ENCODE measurements around the gene PARK7.
"Not testable (repeated sequence)": the region's sequence is repeated elsewhere in the genome, so short reads cannot be mapped to it uniquely, and the experiment has no call there.

Gene PARK7

DNA sequence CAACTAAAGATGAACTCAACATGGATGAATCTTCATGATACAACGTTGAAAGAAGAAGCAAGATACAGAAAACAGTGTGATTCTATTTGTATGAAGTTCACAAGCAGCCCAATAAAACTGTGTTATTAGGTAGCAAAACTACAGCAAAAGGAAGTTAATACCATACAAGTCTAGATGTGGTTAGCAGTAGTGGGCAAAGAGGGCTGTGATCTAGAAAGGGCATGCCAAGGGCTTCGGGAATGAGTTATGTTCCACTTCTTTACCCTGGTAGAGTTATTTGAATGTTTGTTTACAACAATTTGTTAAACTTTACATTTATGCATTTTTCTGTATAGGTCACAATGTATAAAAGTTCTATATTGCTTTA, 30.1 kb upstream of the PARK7 start:
- ATAC-seq (replicated peaks) (peak in 1 of 2 donors; percentile 39), DNase-seq (no peak)
- Mint-ChIP-seq H3K9me3 (no peaks in the 10 kb centered on the region), H3K36me3 (peaks cover 30 to 55% of the 10 kb centered on the region in 2 donors), H3K4me1 (peaks cover 10 to 13% of the 10 kb centered on the region in 2 donors), H3K27ac (no peak overlapping the region), H3K4me3 (no peak overlapping the region), H3K27me3 (peaks cover 26 to 40% of the 10 kb centered on the region in 2 donors)

DNA sequence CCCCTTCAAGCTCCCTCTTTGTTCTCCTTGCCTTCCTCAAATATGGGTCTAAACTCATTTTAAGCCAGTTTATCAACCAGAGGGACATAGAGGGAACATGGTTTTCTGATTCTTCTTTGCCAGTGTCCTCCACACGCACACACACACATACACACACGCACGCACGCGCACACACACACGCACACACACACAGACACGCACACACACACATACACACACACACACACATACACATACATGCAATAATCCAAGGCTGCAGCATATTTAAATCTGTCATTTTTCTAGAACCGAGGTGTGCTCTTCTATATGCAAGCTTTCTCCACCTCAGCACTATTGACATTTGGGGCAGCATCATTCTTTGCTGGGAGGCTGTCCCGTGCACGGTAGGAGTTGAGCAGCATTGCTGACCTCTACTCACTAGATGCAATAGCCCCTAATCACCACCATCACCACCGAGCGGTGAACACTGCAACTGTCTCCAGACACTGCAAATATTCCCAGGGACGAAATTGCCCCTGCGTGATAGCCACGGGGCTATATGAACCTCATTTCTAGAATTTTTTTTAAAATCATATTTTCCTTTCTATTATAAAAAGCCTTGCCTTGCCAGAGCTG, 28.9 kb upstream of the PARK7 start:
- Mint-ChIP-seq H3K4me3 (no peak overlapping the region), H3K27me3 (peaks cover 26 to 37% of the 10 kb centered on the region in 2 donors), H3K36me3 (peaks cover 26 to 53% of the 10 kb centered on the region in 2 donors), H3K4me1 (peaks cover 11 to 13% of the 10 kb centered on the region in 2 donors), H3K9me3 (no peaks in the 10 kb centered on the region), H3K27ac (no peak overlapping the region)
- DNase-seq (no peak), ATAC-seq (replicated peaks) (no peak)

DNA sequence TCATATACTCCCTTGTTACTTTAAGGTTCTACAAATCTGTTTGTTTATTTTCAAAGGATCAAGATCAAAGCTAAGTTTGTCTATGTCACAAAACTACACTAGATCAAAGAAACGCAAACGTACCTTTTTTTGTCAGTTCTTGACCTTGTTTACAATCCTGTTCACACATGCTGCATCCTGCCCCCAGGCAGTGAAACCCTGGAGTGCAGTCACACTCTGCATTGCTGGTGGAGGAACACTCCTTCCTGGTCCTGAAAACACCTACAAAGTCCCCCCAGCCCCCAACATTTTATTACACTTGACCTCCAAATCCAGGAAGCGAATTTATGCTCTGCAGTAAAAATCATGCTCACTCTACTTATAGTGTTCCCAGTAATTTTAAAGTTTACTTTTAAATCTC, 23.4 kb upstream of the PARK7 start:
- no peak overlapping the region for H3K27ac Mint-ChIP-seq
- H3K4me1 Mint-ChIP-seq: peaks cover 30 to 32% of the 10 kb centered on the region in 2 donors
- H3K36me3 Mint-ChIP-seq: peaks cover 30 to 39% of the 10 kb centered on the region in 2 donors

DNA sequence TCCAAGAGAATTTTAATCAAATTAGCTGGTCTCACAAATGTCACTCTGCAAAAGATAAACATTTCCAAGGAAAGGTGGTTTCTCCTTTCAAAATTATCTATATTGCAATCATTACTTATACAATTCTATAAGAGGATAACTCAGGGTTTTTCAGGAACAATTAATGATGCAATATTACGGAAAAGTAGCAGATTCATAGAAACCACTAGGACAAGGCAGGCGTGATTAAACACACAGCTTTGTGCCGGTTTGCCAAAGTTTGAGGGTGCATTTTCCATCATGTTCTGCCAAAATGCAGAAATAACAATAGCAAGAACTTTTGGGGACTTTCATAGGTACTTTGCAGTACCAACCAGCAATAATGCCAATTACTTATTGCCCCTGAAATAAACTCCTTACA, 21.5 kb upstream of the PARK7 start:
- Mint-ChIP-seq H3K27me3 (peaks cover 35 to 47% of the 10 kb centered on the region in 2 donors), H3K27ac (no peak overlapping the region), H3K9me3 (no peaks in the 10 kb centered on the region), H3K4me3 (peak overlapping the region; percentile 83 to 88), H3K4me1 (peaks cover 39 to 43% of the 10 kb centered on the region in 2 donors), H3K36me3 (peaks cover 24% of the 10 kb centered on the region in 2 donors)
- ATAC-seq (replicated peaks): no peak
- DNase-seq: no peak

More for the DNA sequence above, 23.4 kb upstream of the PARK7 start:
- DNase-seq: no peak
- Mint-ChIP-seq H3K4me3 (peak overlapping the region in 1 of 2 donors; percentile 52), H3K9me3 (no peaks in the 10 kb centered on the region), H3K27me3 (peaks cover 44 to 64% of the 10 kb centered on the region in 2 donors)
- ATAC-seq (replicated peaks): no peak

DNA sequence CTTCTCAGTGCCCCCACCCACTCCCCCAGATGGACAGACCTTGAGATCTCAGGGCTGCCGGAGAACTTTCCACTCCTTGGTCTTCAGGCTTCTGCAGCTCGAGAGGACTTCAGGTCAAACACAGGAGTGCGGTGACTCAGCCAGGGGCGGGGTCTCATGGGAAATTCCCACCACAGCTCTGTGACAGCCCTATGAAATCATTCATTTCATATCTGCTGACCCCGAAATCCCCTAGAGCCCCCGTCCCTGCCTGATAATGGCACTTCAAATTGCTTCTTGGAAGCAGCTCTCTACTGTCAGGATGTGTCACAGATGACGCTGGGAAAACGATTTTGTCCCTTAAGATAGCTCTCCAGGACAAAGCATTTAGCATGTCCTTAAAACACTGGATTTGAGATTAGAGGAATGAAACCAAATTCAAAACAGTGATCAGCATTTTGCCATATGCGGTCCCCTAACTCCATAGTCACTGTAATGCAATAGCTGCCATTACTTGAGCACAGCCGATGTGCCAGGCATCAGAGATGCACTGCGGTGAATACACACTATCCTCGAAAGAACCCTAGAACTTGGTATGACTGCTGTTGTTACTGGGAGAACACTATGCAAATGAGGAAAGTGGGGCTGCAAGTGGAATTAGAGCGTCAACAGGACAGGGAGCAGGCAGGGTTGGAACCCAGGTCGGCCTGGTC, 20.6 kb upstream of the PARK7 start, which contains the start of gene TNFRSF9:
TNFRSF9 (minus strand) TSS at position 95 of the 692 bp plus-strand sequence. CDS start 845 bp downstream, outside the sequence.
- peak; percentile 88 to 90 for ATAC-seq (replicated peaks)
- peak within 1 kb of the TSS; percentile 91 for H3K27ac Mint-ChIP-seq

DNA sequence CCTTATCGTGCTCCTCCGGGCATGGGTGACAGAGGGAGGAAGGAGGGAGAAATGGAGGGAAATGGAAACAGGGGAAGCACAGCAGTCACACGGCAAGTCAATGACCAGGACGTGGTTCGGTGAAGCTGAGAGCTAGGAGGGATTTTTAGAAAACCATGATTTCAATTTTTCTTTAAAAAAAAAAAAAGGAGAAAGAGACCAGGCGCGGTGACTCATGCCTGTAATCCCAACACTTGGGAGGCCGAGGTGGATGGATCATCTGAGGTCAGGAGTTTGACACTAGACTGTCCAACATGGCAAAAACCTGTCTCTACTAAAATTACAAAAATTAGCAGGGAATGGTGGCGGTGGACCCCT, 20.1 kb upstream of the PARK7 start:
- ATAC-seq (replicated peaks): peak in 1 of 2 donors; percentile 4
- H3K27ac Mint-ChIP-seq: peak overlapping the region; percentile 91
- peak overlapping the region; percentile 83 to 88 for H3K4me3 Mint-ChIP-seq
- H3K4me1 Mint-ChIP-seq: peaks cover 39 to 43% of the 10 kb centered on the region in 2 donors
- DNase-seq: no peak
- H3K9me3 Mint-ChIP-seq: no peaks in the 10 kb centered on the region
- peaks cover 14 to 15% of the 10 kb centered on the region in 2 donors for H3K36me3 Mint-ChIP-seq
- peaks cover 22 to 35% of the 10 kb centered on the region in 2 donors for H3K27me3 Mint-ChIP-seq

More for the DNA sequence above, 20.6 kb upstream of the PARK7 start, which contains the start of gene TNFRSF9:
- Mint-ChIP-seq H3K27me3 (peaks cover 27 to 38% of the 10 kb centered on the region in 2 donors), H3K9me3 (no peaks in the 10 kb centered on the region), H3K4me3 (peak within 1 kb of the TSS; percentile 83 to 88), H3K4me1 (peaks cover 39 to 43% of the 10 kb centered on the region in 2 donors), H3K36me3 (peaks cover 15 to 17% of the 10 kb centered on the region in 2 donors)
- peak; percentile 70 for DNase-seq

DNA sequence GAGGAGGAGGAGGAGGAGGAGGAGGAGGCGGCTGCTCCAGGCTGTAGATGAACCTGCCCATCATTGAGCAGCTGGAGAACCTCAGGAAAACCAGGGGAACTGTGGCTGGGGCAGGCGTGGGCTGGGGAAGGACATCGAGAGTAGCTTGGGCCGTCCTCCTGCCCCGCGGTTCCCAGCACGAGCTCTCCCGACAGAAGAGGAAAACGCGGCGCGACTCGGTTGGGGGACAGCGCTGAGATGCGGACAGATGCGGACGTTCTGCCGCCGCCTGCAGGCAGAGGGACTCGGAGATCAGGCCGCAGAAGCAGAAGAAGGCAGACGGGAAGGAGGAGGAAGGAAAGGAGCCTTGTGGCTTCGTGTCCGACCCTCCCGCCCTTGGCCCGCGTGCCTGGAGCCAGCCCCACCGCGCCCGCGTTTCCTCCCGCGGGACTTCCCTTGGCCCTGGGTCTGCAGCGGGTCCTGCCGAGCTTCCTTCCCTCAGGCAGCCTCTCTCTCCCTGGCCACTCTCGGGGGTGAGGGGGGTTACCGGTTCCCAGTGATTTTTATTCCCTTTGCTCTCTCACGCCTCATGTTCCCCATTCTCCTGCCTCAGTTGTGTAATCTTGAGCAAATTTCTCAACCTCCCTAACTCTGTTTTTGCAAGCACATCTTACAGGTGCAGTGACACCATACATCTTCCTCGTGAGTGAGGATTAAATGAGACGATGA, 19.1 kb upstream of the PARK7 start:
- peak overlapping the region; percentile 91 for H3K27ac Mint-ChIP-seq
- peaks cover 18 to 35% of the 10 kb centered on the region in 2 donors for H3K27me3 Mint-ChIP-seq
- ATAC-seq (replicated peaks) (peak; percentile 30 to 41), DNase-seq (peak; percentile 11)
- peak overlapping the region; percentile 83 to 88 for H3K4me3 Mint-ChIP-seq
- peaks cover 38 to 43% of the 10 kb centered on the region in 2 donors for H3K4me1 Mint-ChIP-seq
- H3K9me3 Mint-ChIP-seq: no peaks in the 10 kb centered on the region
- peaks cover 8 to 15% of the 10 kb centered on the region in 2 donors for H3K36me3 Mint-ChIP-seq

DNA sequence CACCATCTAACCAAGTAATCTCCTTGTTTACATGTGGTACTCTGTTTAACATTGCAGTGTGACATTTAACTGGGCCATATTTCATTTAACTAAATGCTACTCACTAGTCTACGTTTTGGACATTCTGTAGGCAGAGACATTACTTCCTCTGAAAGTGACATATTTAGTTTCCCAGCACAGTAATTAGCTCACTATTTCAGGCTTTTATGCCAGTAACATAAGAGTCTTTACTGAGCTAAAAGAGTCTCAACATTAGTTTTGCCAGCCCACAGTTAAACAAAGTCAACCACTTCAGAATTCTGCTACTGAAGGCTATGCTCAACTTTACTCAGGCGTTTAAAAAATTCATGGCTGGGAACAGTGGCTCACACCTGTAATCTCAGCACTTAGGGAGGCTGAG, 18.3 kb upstream of the PARK7 start:
- Mint-ChIP-seq H3K4me1 (peaks cover 36 to 43% of the 10 kb centered on the region in 2 donors), H3K27me3 (peaks cover 15 to 31% of the 10 kb centered on the region in 2 donors), H3K9me3 (no peaks in the 10 kb centered on the region), H3K4me3 (peak overlapping the region; percentile 83 to 88), H3K27ac (peak overlapping the region; percentile 91), H3K36me3 (peaks cover 8 to 12% of the 10 kb centered on the region in 2 donors)
- peak in 1 of 2 donors; percentile 30 for ATAC-seq (replicated peaks)
- no peak for DNase-seq

DNA sequence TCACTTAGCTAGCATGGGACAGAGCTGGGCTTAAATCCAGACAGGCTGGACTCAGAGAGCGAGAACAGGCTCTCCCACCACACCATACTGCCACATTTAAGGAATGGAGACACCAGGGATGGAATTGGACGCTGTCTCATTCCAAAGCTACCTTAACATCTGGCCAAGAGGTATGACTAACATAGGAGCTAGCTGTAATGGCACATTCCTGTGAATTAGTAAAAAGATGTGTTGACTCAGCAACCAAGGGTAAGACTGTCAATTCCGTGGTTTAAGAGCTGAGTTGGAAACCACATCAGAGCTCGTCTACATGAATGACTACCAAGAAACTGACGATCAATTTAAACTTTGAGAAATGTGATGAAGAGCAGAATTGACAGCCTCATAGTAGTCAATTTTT, 12.6 kb upstream of the PARK7 start:
- Mint-ChIP-seq H3K27ac (peak overlapping the region; percentile 27), H3K36me3 (no peaks in the 10 kb centered on the region), H3K4me1 (peaks cover 4 to 18% of the 10 kb centered on the region in 2 donors), H3K9me3 (no peaks in the 10 kb centered on the region), H3K4me3 (no peak overlapping the region), H3K27me3 (no peaks in the 10 kb centered on the region)
- ATAC-seq (replicated peaks) (no peak), DNase-seq (no peak)

DNA sequence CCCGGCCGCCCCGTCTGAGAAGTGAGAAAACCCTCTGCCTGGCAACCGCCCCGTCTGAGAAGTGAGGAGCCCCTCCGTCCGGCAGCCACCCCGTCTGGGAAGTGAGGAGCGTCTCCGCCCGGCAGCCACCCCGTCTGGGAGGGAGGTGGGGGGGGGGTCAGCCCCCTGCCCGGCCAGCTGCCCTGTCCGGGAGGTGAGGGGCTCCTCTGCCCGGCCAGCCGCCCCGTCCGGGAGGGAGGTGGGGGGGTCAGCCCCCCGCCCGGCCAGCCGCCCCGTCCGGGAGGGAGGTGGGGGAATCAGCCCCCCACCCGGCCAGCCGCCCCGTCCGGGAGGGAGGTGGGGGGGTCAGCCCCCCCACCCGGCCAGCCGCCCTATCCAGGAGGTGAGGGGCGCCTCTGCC, 8.7 kb upstream of the PARK7 start:
- H3K4me3 Mint-ChIP-seq; DNase-seq; H3K27ac Mint-ChIP-seq; H3K27me3 Mint-ChIP-seq; H3K9me3 Mint-ChIP-seq; ATAC-seq (replicated peaks); H3K36me3 Mint-ChIP-seq: not testable (repeated sequence)
- peaks cover 4 to 30% of the 10 kb centered on the region in 2 donors for H3K4me1 Mint-ChIP-seq

DNA sequence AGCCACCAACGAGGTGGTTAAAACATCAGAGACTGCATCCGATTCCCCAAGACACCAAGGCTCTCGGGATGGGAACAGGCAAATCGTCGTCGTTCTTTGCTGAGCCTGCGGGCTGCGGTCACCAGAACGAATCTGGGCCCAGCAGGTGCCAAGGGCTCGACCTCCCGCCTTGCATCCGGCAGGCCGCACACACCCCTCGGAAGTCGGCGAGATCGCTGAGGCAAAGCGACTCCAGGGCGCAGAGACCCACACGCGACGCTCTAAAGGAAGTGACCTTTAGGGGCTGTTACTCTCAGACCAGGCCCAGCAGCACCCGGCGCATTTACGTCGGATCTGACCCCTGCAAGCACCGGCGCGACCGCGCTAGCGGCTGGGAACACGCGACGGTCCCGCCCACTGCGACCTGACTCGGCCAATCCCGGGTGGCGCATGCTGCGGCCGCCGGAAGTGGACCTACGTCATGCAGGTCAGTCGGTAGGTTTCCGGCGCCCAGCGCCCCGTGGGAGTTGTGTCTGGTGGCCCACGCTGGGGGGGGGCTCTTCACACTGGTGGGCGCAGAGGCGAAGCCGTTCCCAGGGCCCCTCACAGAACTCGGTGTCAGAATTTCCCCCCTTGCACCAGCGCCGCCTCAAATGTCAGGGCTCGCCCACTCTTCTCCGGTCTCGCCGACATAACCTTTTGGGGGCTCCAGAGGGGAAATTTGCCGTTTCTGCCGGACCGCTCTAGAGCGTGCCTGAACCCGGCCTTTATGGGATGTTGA, 7.5 kb upstream of the PARK7 start:
- H3K4me1 Mint-ChIP-seq: peaks cover 4 to 27% of the 10 kb centered on the region in 2 donors
- H3K27ac Mint-ChIP-seq: peak overlapping the region; percentile 98
- ATAC-seq (replicated peaks): peak; percentile 92 to 95
- peaks cover 0 to under 1% of the 10 kb centered on the region in 2 donors for H3K36me3 Mint-ChIP-seq
- DNase-seq: peak; percentile 99
- peak overlapping the region; percentile 86 to 87 for H3K4me3 Mint-ChIP-seq
- H3K27me3 Mint-ChIP-seq: no peaks in the 10 kb centered on the region
- no peaks in the 10 kb centered on the region for H3K9me3 Mint-ChIP-seq

DNA sequence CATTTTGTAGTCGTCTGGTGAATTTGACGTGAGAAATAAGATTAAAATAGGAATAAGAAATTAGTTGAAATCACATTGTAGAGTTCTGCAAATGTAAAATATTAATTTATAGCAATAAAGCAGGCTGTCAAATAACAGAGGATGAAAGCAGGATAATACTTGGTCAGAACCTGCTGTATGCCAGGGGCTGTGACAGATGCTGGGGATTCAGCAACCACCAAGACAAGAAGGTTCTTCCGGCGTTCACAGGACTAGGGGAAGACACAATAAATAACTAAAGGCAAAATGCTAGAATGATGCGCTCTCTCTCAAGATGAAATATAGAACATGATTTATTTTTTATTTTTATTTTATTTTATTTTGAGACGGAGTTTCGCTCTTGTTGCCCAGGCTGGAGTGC, 6.8 kb upstream of the PARK7 start:
- no peak for ATAC-seq (replicated peaks)
- peaks cover 6 to 30% of the 10 kb centered on the region in 2 donors for H3K4me1 Mint-ChIP-seq

DNA sequence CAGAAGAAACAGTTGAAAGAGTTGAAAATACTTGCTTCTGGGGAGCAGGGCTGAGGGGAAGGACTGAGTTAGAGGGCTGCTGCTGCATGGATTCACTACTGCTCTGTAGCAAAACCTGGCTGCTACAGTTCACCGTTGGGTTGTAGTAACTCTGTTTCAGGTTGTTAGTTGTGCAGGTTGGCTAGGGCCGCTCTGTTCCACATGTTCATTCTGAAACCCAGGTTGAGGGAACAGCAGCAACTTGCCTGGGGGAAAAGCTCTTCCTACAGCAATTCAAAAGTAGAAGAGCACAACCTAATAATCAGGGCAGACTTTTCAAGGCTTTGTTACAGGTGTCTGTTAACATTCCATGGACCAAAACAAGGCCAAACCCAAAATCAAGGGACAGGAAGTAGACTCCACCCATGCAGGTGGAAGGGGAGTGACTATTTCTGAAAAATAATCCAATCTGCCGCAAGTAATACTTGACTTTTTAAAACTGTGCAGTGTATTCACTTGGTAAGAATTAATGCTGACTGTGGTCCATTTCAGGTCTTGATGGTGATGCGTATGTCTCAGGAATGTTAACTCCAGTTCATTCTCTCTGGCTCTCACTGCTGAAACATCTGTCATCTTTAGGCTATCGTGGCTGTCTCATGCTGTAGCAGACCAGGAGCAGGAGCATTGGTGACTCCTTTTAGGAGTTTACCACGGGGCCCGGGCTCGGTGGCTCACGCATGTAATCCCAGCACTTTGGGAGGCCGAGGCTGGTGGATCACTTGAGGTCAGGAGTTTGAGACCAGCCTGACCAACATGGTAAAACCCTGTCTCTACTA, 5.1 kb upstream of the PARK7 start:
- peak overlapping the region; percentile 72 for H3K27ac Mint-ChIP-seq

More for the DNA sequence above, 6.8 kb upstream of the PARK7 start:
- Mint-ChIP-seq H3K36me3 (peaks cover 0 to 3% of the 10 kb centered on the region in 2 donors), H3K27me3 (no peaks in the 10 kb centered on the region), H3K27ac (peak overlapping the region; percentile 98), H3K4me3 (peak overlapping the region; percentile 86 to 87), H3K9me3 (no peaks in the 10 kb centered on the region)
- DNase-seq: no peak

More for the DNA sequence above, 5.1 kb upstream of the PARK7 start:
- DNase-seq: no peak
- Mint-ChIP-seq H3K4me3 (no peak overlapping the region), H3K27me3 (no peaks in the 10 kb centered on the region), H3K9me3 (no peaks in the 10 kb centered on the region), H3K36me3 (peaks cover under 1 to 5% of the 10 kb centered on the region in 2 donors), H3K4me1 (peaks cover 9 to 38% of the 10 kb centered on the region in 2 donors)
- ATAC-seq (replicated peaks): no peak

All from stimulated activated naive B cell treated with anti-CD40 and anti-IgM and Interleukin-4, amounts not matched to agents 10 μg/mL and 1 μg/mL and 100 μg/mL, for 72 hours (primary cell).